Measurements from ENCODE around the gene ABL1.

The ABL1 gene

DNA sequence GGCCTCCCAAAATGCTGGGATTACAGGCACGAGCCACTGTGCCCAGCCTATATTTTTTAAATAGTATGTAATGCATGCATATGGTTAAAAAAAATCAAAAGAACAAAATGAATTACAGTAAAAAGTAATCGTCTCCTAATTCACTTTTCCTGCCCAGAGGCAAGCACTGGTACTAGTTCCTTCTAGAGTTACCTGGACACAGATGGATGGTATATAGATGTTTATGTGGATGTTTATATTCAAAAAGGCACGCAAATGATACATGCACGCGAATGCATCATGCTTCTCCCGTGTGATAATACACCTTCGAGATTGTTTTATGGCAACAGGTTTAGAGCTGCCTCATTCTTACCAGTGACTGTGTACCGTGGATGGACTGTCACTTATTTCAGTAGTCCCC lies 21.4 kb downstream of the ABL1 start:
- TF ChIP-seq CTCF (IDR thresholded peaks at IDR 0.05; ENCODE audit: control insufficient read depth, extremely low read depth, insufficient read depth), result no peak
- no peak for DNase-seq (ENCODE audit: low read depth)
- no peak overlapping the region for H3K4me3 ChIP-seq (ENCODE audit: low read depth, low read length)

GRCh38 chr9:130857864-130858738 lies 23.0 kb downstream of the ABL1 start:
- DNase-seq (ENCODE audit: low read depth), result no peak

GRCh38 chr9:130858739-130859705 lies 24.0 kb downstream of the ABL1 start:
- DNase-seq (ENCODE audit: low read depth), result no peak
- no peak for TF ChIP-seq CTCF (IDR thresholded peaks at IDR 0.05; ENCODE audit: control insufficient read depth, extremely low read depth, insufficient read depth)
- H3K4me3 ChIP-seq (ENCODE audit: low read depth, low read length), result no peak overlapping the region

More at GRCh38 chr9:130857864-130858738, 23.0 kb downstream of the ABL1 start:
- no peak for TF ChIP-seq CTCF (IDR thresholded peaks at IDR 0.05; ENCODE audit: control insufficient read depth, extremely low read depth, insufficient read depth)
- H3K4me3 ChIP-seq (ENCODE audit: low read depth, low read length), result no peak overlapping the region

- DNase-seq (ENCODE audit: low read depth), result no peak
- no peak overlapping the region for H3K4me3 ChIP-seq (ENCODE audit: low read depth, low read length)
- no peak for TF ChIP-seq CTCF (IDR thresholded peaks at IDR 0.05; ENCODE audit: control insufficient read depth, extremely low read depth, insufficient read depth)
Observed at GRCh38 chr9:130860458-130861316, 25.6 kb downstream of the ABL1 start.

DNA sequence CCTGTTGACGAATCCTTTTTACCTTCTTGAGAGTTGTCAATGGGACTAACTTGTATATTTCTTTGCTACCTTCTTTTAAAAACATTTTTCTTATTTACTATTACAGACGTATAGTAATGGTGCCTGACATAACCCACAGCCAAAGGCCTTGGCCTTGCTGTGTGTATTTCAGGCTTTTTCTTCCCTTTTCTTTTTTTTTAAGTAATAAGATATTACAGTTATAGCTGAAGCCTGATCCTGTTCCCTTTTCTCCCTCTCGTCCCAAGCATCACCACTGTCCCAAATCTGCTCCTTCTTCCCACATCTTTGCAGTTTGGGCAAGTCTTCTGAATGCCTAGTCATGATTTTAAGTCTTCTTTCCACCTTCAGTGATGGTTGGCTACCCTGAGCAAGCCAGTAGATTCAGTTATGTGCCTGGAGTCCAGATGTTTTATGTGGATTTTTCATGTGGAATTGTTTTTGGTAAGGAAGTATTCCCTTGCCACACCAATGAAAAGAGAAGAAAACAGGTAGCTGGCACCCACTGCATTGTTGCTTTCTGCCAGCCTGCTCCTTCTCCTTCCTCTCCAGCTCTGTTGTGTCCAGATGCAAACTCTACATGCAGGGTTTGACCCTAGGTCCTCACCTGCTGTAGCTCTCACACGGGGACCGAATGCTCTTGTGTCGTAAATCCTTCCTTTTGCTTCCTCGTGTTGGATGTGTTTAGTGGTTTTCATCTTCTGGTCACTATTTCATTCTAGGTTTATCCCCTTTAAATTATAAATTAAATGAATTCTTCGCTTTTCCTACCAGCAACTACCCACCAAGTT lies 26.5 kb downstream of the ABL1 start:
- TF ChIP-seq CTCF (IDR thresholded peaks at IDR 0.05; ENCODE audit: control insufficient read depth, extremely low read depth, insufficient read depth), result no peak
- no peak overlapping the region for H3K4me3 ChIP-seq (ENCODE audit: low read depth, low read length)
- no peak for DNase-seq (ENCODE audit: low read depth)
